PFSK-1 (cell line): ENCODE data around the gene EVX1.

Experiments used
- POLR2AphosphoS5 ChIP-seq: IDR thresholded peaks from 2 replicates; pipeline ENCODE4 v1.6.1; 2012; ENCODE audit warnings: low read depth, mild to moderate bottlenecking, control low read depth, low read length, moderate library complexity
- TF ChIP-seq, protein P1 (sequence below), 2 experiments: IDR thresholded peaks; 2 replicates each; pipeline versions ENCODE4 v1.6.1 to v1.8.0; 2011 to 2012; ENCODE audit warnings: low read depth in 2 of 2, low read length in 2 of 2, control low read depth in 1 of 2, inconsistent platforms in 1 of 2, mild to moderate bottlenecking in 1 of 2, moderate library complexity in 1 of 2; ENCODE audit not compliant: insufficient read depth in 1 of 2

DNA sequence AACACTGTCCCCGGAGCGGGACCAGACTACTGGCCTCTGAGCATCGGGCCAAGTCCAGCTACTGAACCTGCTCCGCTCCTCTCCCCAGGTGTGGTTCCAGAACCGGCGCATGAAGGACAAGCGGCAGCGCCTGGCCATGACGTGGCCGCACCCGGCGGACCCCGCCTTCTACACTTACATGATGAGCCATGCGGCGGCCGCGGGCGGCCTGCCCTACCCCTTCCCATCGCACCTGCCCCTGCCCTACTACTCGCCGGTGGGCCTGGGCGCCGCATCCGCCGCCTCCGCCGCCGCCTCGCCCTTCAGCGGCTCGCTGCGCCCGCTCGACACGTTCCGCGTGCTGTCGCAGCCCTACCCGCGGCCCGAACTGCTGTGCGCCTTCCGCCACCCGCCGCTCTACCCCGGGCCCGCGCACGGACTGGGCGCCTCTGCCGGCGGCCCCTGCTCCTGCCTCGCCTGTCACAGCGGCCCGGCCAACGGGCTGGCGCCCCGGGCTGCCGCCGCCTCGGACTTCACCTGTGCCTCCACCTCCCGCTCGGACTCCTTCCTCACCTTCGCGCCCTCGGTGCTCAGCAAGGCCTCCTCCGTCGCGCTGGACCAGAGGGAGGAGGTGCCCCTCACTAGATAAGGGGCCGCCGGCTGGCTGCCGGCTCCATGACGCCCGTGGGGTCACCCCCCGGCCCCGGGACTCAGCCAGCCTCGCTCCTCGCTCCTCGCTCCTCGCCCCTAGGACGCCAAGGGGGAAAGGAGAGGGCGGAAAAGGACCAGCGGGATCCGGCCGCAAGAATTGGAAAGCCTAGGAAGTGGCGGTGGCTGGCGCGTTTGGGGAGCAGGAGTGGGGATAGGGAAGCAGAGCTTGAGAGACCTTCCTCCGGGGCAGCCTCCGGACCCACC lies 3.4 kb downstream of the EVX1 start:
- TF ChIP-seq, protein P1, sequence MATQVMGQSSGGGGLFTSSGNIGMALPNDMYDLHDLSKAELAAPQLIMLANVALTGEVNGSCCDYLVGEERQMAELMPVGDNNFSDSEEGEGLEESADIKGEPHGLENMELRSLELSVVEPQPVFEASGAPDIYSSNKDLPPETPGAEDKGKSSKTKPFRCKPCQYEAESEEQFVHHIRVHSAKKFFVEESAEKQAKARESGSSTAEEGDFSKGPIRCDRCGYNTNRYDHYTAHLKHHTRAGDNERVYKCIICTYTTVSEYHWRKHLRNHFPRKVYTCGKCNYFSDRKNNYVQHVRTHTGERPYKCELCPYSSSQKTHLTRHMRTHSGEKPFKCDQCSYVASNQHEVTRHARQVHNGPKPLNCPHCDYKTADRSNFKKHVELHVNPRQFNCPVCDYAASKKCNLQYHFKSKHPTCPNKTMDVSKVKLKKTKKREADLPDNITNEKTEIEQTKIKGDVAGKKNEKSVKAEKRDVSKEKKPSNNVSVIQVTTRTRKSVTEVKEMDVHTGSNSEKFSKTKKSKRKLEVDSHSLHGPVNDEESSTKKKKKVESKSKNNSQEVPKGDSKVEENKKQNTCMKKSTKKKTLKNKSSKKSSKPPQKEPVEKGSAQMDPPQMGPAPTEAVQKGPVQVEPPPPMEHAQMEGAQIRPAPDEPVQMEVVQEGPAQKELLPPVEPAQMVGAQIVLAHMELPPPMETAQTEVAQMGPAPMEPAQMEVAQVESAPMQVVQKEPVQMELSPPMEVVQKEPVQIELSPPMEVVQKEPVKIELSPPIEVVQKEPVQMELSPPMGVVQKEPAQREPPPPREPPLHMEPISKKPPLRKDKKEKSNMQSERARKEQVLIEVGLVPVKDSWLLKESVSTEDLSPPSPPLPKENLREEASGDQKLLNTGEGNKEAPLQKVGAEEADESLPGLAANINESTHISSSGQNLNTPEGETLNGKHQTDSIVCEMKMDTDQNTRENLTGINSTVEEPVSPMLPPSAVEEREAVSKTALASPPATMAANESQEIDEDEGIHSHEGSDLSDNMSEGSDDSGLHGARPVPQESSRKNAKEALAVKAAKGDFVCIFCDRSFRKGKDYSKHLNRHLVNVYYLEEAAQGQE (IDR thresholded peaks at IDR 0.05; ENCODE audit: insufficient read depth in 1 of 2, low read depth in 2 of 2, low read length in 2 of 2), result no peak
- TF ChIP-seq POLR2AphosphoS5, result no peak
